Adipose tissue (tissue), 3 donors: ENCODE data around the gene PHKB. TPM values are rescaled to one million over a fixed set of nuclear protein-coding genes. Genes with fewer than 3 reads are reported as not detected.
"Not testable (repeated sequence)": the region's sequence is repeated elsewhere in the genome, so short reads cannot be mapped to it uniquely, and the experiment has no call there.

Experiments
- H3K27ac ChIP-seq: one replicate; pipeline ENCODE4 v1.5.1; 2013; ENCODE audit warnings: low read depth, low read length
- WGBS, 3 donors: extraction: QIAGEN DNeasy Blood & Tissue Kit; methylation state at CpG; one replicate each; pipeline ENCODE4 v1.1.7; 2013; 5-methylcytosine and 5-hydroxymethylcytosine counted together
- polyA plus RNA-seq, 3 donors: library from polyadenylated mRNA; stranded (reverse); fragments of 200-250 nt; gene quantifications; one replicate each; pipeline ENCODE4 v1.2.3, GENCODE V29; 2013
- donor health status: healthy with polysubstance abuse.
- donor health status: Bipolar disorder and iron deficiency.
- donor health status: healthy.

The PHKB gene
- polyA plus RNA-seq, 3 donors, result 16.7 to 24.5 (median 19.8) TPM

GRCh38 chr16:47539707-47540670, 78.9 kb downstream of the PHKB start:
- WGBS, 3 donors, result 90 to 96% (median 93%) methylated on average over 13 of the region's 13 CpGs
- not testable (repeated sequence) for H3K27ac ChIP-seq

GRCh38 chr16:47541135-47541534, 80.0 kb downstream of the PHKB start:
- WGBS, 3 donors, result 94 to 100% (median 97%) methylated on average over 3 of the region's 3 CpGs
- H3K27ac ChIP-seq, result not testable (repeated sequence)

- 85 to 94% (median 90%) methylated on average over 6 of the region's 6 CpGs for WGBS, 3 donors
- H3K27ac ChIP-seq, result not testable (repeated sequence)
These were observed 83.1 kb downstream of the PHKB start for GRCh38 chr16:47544255-47544654.

GRCh38 chr16:47551185-47551584, 90.1 kb downstream of the PHKB start:
- not testable (repeated sequence) for H3K27ac ChIP-seq
- 99 to 100% (median 99%) methylated on average over 3 of the region's 3 CpGs for WGBS, 3 donors

- WGBS, 3 donors, result 90 to 98% (median 97%) methylated on average over 3 of the region's 3 CpGs
- H3K27ac ChIP-seq, result not testable (repeated sequence)
These were observed 90.6 kb downstream of the PHKB start for GRCh38 chr16:47551767-47552166.

GRCh38 chr16:47553853-47554564, 92.9 kb downstream of the PHKB start:
- WGBS, 3 donors, result 94 to 97% (median 96%) methylated on average over 11 of the region's 11 CpGs
- H3K27ac ChIP-seq, result no peak overlapping the region

- WGBS, 3 donors, result 97 to 98% (median 97%) methylated on average over 8 of the region's 8 CpGs
- not testable (repeated sequence) for H3K27ac ChIP-seq
These were observed 93.5 kb downstream of the PHKB start for GRCh38 chr16:47554587-47554986.

- H3K27ac ChIP-seq, result no peak overlapping the region
- WGBS, 3 donors, result 87 to 92% (median 90%) methylated on average over 1 of the region's 1 CpG
These were observed 100.2 kb downstream of the PHKB start for GRCh38 chr16:47561286-47561685.

GRCh38 chr16:47562366-47562765, 101.2 kb downstream of the PHKB start:
- H3K27ac ChIP-seq, result no peak overlapping the region

- H3K27ac ChIP-seq, result no peak overlapping the region
- 25 to 88% (median 26%) methylated on average over 6 of the region's 6 CpGs for WGBS, 3 donors
These were observed 104.3 kb downstream of the PHKB start for GRCh38 chr16:47565454-47565853.

- WGBS, 3 donors, result 90 to 94% (median 92%) methylated on average over 2 of the region's 2 CpGs
- no peak overlapping the region for H3K27ac ChIP-seq
These were observed 106.2 kb downstream of the PHKB start for GRCh38 chr16:47567321-47567720.

GRCh38 chr16:47568351-47568750, 107.2 kb downstream of the PHKB start:
- no peak overlapping the region for H3K27ac ChIP-seq
- WGBS, 3 donors, result 87 to 96% (median 94%) methylated on average over 1 of the region's 1 CpG

- H3K27ac ChIP-seq, result no peak overlapping the region
These were observed 109.9 kb downstream of the PHKB start for GRCh38 chr16:47571049-47571448.

- 76 to 87% (median 78%) methylated on average over 3 of the region's 3 CpGs for WGBS, 3 donors
- H3K27ac ChIP-seq, result no peak overlapping the region
These were observed 110.6 kb downstream of the PHKB start for GRCh38 chr16:47571711-47572110.

- H3K27ac ChIP-seq, result no peak overlapping the region
- 70 to 85% (median 74%) methylated on average over 5 of the region's 5 CpGs for WGBS, 3 donors
These were observed 113.2 kb downstream of the PHKB start for GRCh38 chr16:47574091-47575054.

- H3K27ac ChIP-seq, result no peak overlapping the region
These were observed 115.9 kb downstream of the PHKB start for GRCh38 chr16:47577029-47577428.

- no peak overlapping the region for H3K27ac ChIP-seq
- 79 to 98% (median 82%) methylated on average over 3 of the region's 3 CpGs for WGBS, 3 donors
These were observed 116.9 kb downstream of the PHKB start for GRCh38 chr16:47578033-47578432.

GRCh38 chr16:47578573-47578972, 117.4 kb downstream of the PHKB start:
- no peak overlapping the region for H3K27ac ChIP-seq
- WGBS, 3 donors, result 95 to 100% (median 100%) methylated on average over 1 of the region's 1 CpG

- no peak overlapping the region for H3K27ac ChIP-seq
- WGBS, 3 donors, result 87 to 91% (median 90%) methylated on average over 2 of the region's 2 CpGs
These were observed 120.0 kb downstream of the PHKB start for GRCh38 chr16:47581114-47581513.
